Measurements from ENCODE around the gene TGM6. TPM values are rescaled to one million over a fixed set of nuclear protein-coding genes. Genes with fewer than 3 reads are reported as not detected.

The TGM6 gene
- total and polyA plus RNA-seq, 9 of the 15 experiments (the other 6 are each of a cell fraction or from before 2014, with no cell fraction given) = not detected

- TF ChIP-seq ARID4B (CRISPR knock-in tag; IDR thresholded peaks at IDR 0.05) (no peak), CREBBP (IDR thresholded peaks at IDR 0.05; ENCODE audit: low read depth, low read length) (no peak), EGR1 (conservative IDR thresholded peaks at IDR 0.05) (no peak), ELF4 (CRISPR knock-in tag; IDR thresholded peaks at IDR 0.05) (no peak), SMARCA4 (IDR thresholded peaks at IDR 0.05) (no peak), ELK3 (CRISPR knock-in tag; IDR thresholded peaks at IDR 0.05) (no peak), FOXP1 (CRISPR knock-in tag; IDR thresholded peaks at IDR 0.05) (no peak), HDAC3 (IDR thresholded peaks at IDR 0.05; ENCODE audit: borderline replicate concordance, partially characterized antibody) (no peak), HDAC6 (IDR thresholded peaks at IDR 0.05; ENCODE audit: low read depth, low read length) (no peak), THAP7 (CRISPR knock-in tag; IDR thresholded peaks at IDR 0.05) (no peak), E2F4 (CRISPR knock-in tag; IDR thresholded peaks at IDR 0.05; ENCODE audit: low read depth) (no peak), CREM (IDR thresholded peaks at IDR 0.05; ENCODE audit: low read depth) (no peak), ZNF146 (CRISPR knock-in tag; IDR thresholded peaks at IDR 0.05; ENCODE audit: unreplicated experiment) (no peak)
- TF ChIP-seq, protein P1, sequence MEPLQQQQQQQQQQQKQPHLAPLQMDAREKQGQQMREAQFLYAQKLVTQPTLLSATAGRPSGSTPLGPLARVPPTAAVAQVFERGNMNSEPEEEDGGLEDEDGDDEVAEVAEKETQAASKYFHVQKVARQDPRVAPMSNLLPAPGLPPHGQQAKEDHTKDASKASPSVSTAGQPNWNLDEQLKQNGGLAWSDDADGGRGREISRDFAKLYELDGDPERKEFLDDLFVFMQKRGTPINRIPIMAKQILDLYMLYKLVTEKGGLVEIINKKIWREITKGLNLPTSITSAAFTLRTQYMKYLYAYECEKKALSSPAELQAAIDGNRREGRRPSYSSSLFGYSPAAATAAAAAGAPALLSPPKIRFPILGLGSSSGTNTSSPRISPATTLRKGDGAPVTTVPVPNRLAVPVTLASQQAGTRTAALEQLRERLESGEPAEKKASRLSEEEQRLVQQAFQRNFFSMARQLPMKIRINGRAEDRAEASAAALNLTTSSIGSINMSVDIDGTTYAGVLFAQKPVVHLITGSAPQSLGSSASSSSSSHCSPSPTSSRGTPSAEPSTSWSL (CRISPR knock-in tag; IDR thresholded peaks at IDR 0.05; ENCODE audit: borderline replicate concordance) = no peak
Measured at GRCh38 chr20:2382833-2383232, 2.1 kb downstream of the TGM6 start (continued).

Data from K562 (cell line).